HFF-Myc (cell line): ENCODE measurements around the gene UBE2O.

Source experiments
- DNase-seq: peaks from one replicate; pipeline ENCODE4 v3.0.0-alpha.2; 2011; ENCODE audit warnings: low read depth; ENCODE audit errors: extremely low read depth
- H3K4me3 ChIP-seq: replicated peaks from 2 replicates; pipeline ENCODE4 v1.5.1; 2011; ENCODE audit warnings: low read depth, mild to moderate bottlenecking, control low read depth, low read length
- CTCF ChIP-seq: IDR thresholded peaks from 2 replicates; pipeline ENCODE4 v1.5.1; 2012; ENCODE audit warnings: mild to moderate bottlenecking, low read depth, low read length, control low read depth; ENCODE audit errors: missing control alignments

The UBE2O gene

GRCh38 chr17:76452660-76453430, at the start of gene UBE2O:
TSS of gene UBE2O (minus strand) at chr17:76453152. CDS start at chr17:76453141, 11 bp downstream.
- peak; percentile 47 for DNase-seq
- TF ChIP-seq CTCF, result peak; percentile 35
- H3K4me3 ChIP-seq, result peak within 1 kb of the TSS; percentile 66

- no peak overlapping the region; the same call in 1 of the 2 replicates for H3K4me3 ChIP-seq
- no peak for TF ChIP-seq CTCF
- no peak for DNase-seq
Measured at GRCh38 chr17:76501827-76502307, 48.9 kb upstream of the UBE2O start.

GRCh38 chr17:76501018-76501826, 48.3 kb upstream of the UBE2O start, which contains the start of gene RHBDF2:
TSS of gene RHBDF2 (minus strand) at chr17:76501423. CDS start at chr17:76481524, 19,899 bp downstream.
- DNase-seq, result no peak
- no peak for TF ChIP-seq CTCF
- peak within 1 kb of the TSS; percentile 90 for H3K4me3 ChIP-seq

GRCh38 chr17:76500747-76501017, 47.7 kb upstream of the UBE2O start:
- no peak for DNase-seq

GRCh38 chr17:76500074-76500746, 47.3 kb upstream of the UBE2O start:
- H3K4me3 ChIP-seq, result peak overlapping the region; percentile 90
- TF ChIP-seq CTCF, result no peak
- no peak for DNase-seq

More at GRCh38 chr17:76500747-76501017, 47.7 kb upstream of the UBE2O start:
- no peak for TF ChIP-seq CTCF
- peak overlapping the region; percentile 90 for H3K4me3 ChIP-seq

GRCh38 chr17:76499267-76499667, 46.3 kb upstream of the UBE2O start:
- TF ChIP-seq CTCF, result no peak
- DNase-seq, result no peak
- H3K4me3 ChIP-seq, result peak overlapping the region; percentile 90
